Sigmoid colon (tissue), 7 donors: ENCODE data around the gene TBC1D22A. TPM values are rescaled to one million over a fixed set of nuclear protein-coding genes. Genes with fewer than 3 reads are reported as not detected.
A peak's percentile ranks its signal among the peaks of the same experiment; 100 is the strongest.

Source experiments
- DNase-seq: peaks from one replicate; pipeline ENCODE4 v3.0.0-alpha.2; 2019
- H3K27ac ChIP-seq, 4 donors: fragments of 200-600 bp; sonication (generic); one replicate each; pipeline ENCODE4 v1.5.1; 2016 to 2019; ENCODE audit warnings: mild to moderate bottlenecking in 1 of 4
- H3K27me3 ChIP-seq, 3 donors: fragments of 200-600 bp; sonication (generic); one replicate each; pipeline ENCODE4 v1.5.1; 2019; ENCODE audit warnings: mild to moderate bottlenecking in 1 of 3
- H3K36me3 ChIP-seq, 4 donors: fragments of 200-600 bp; sonication (generic); one replicate each; pipeline ENCODE4 v1.5.1; 2016 to 2019
- H3K4me1 ChIP-seq, 4 donors: fragments of 200-600 bp; sonication (generic); one replicate each; pipeline ENCODE4 v1.5.1; 2017 to 2019
- H3K4me3 ChIP-seq, 4 donors: fragments of 200-600 bp; sonication (generic); one replicate each; pipeline ENCODE4 v1.5.1; 2017 to 2019; ENCODE audit warnings: mild to moderate bottlenecking in 2 of 4, moderate library complexity in 1 of 4
- H3K9me3 ChIP-seq, 4 donors: fragments of 200-600 bp in 3 of 4; sonication (generic) in 3 of 4; one replicate each; pipeline versions ENCODE4 v1.5.1 to v1.6.1; 2013 to 2019
- EP300 ChIP-seq, 4 donors: sonication (generic); formaldehyde crosslinking; IDR thresholded peaks; one replicate each; pipeline ENCODE4 v1.6.1; 2017; ENCODE audit warnings: antibody characterized with exemption in 4 of 4
- POLR2A ChIP-seq, 2 donors: fragments of 450-650 bp; IDR thresholded peaks; one replicate each; pipeline ENCODE4 v1.6.1; 2016; ENCODE audit warnings: antibody characterized with exemption in 2 of 2, mild to moderate bottlenecking in 2 of 2, moderate library complexity in 2 of 2
- POLR2AphosphoS5 ChIP-seq, 4 donors: sonication (generic); formaldehyde crosslinking; IDR thresholded peaks; one replicate each; pipeline ENCODE4 v1.6.1; 2017; ENCODE audit warnings: antibody characterized with exemption in 4 of 4
- whole genome bisulfite sequencing, 2 donors: extraction: QIAGEN DNeasy Blood & Tissue Kit; methylation state at CpG; one replicate each; pipeline ENCODE4 v1.1.7; 2013; 5-methylcytosine and 5-hydroxymethylcytosine counted together
- intact Hi-C: fragments of 100-400 bp; cut with DNase I; formaldehyde crosslinking; loops from one replicate; pipeline ENCODE4 v1.15.1; 2023
- polyA plus RNA-seq, 3 donors: library from polyadenylated mRNA; stranded (reverse); fragments of 200-250 nt; gene quantifications; one replicate each; pipeline ENCODE4 v1.2.3, GENCODE V29; 2013
- total RNA-seq, 4 donors: library from RNA; depleted of rRNA; stranded (reverse); fragments of >200 nt; gene quantifications; one replicate each; pipeline ENCODE4 v1.1.0, GENCODE V29; 2016
- TF ChIP-seq, protein P1 (sequence below), 4 experiments: fragments of 450-650 bp in 3 of 4; fragments of 200-600 bp in 1 of 4; IDR thresholded peaks; one replicate each; pipeline ENCODE4 v1.5.1; 2016 to 2019; ENCODE audit warnings: antibody characterized with exemption in 4 of 4, mild to moderate bottlenecking in 3 of 4, moderate library complexity in 2 of 4
- donor health status: healthy with polysubstance abuse.
- donor health status: Bipolar disorder and iron deficiency.
- donor health status: healthy.

The TBC1D22A gene, protein sequence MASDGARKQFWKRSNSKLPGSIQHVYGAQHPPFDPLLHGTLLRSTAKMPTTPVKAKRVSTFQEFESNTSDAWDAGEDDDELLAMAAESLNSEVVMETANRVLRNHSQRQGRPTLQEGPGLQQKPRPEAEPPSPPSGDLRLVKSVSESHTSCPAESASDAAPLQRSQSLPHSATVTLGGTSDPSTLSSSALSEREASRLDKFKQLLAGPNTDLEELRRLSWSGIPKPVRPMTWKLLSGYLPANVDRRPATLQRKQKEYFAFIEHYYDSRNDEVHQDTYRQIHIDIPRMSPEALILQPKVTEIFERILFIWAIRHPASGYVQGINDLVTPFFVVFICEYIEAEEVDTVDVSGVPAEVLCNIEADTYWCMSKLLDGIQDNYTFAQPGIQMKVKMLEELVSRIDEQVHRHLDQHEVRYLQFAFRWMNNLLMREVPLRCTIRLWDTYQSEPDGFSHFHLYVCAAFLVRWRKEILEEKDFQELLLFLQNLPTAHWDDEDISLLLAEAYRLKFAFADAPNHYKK
- total RNA-seq (10 to 100 TPM; 13.6 to 14.3 (median 13.8) TPM), polyA plus RNA-seq (10 to 100 TPM; 19.2 to 34.6 (median 19.4) TPM)

GRCh38 chr22:46762238-46763050, at the start of gene TBC1D22A:
Gene TBC1D22A (plus strand): TSS chr22:46762650. CDS start chr22:46762787, 137 bp downstream.
- H3K4me3 ChIP-seq, result peak within 1 kb of the TSS; percentile 83 to 91 (median 88)
- 0 to 1% methylated on average over 66 of the region's 66 CpGs for WGBS, 2 donors
- TF ChIP-seq, protein P1, sequence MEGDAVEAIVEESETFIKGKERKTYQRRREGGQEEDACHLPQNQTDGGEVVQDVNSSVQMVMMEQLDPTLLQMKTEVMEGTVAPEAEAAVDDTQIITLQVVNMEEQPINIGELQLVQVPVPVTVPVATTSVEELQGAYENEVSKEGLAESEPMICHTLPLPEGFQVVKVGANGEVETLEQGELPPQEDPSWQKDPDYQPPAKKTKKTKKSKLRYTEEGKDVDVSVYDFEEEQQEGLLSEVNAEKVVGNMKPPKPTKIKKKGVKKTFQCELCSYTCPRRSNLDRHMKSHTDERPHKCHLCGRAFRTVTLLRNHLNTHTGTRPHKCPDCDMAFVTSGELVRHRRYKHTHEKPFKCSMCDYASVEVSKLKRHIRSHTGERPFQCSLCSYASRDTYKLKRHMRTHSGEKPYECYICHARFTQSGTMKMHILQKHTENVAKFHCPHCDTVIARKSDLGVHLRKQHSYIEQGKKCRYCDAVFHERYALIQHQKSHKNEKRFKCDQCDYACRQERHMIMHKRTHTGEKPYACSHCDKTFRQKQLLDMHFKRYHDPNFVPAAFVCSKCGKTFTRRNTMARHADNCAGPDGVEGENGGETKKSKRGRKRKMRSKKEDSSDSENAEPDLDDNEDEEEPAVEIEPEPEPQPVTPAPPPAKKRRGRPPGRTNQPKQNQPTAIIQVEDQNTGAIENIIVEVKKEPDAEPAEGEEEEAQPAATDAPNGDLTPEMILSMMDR (IDR thresholded peaks at IDR 0.05), result no peak
- TF ChIP-seq POLR2AphosphoS5 (IDR thresholded peaks at IDR 0.05) (peak; percentile 99 to 100 (median 99)), POLR2A (IDR thresholded peaks at IDR 0.05) (peak; percentile 97 to 98), EP300 (IDR thresholded peaks at IDR 0.05) (peak in 1 of 4 donors; percentile 48)
- intact Hi-C loops, result loop anchor here (2.0 to 10.0 kb wide), 2 partner anchors 186 to 768 kb away; no protein-coding TSS in a partner anchor
- H3K9me3 ChIP-seq, result no peaks in the 10 kb centered on the region
- peaks cover 0 to 24% (median 19%) of the 10 kb centered on the region in 4 donors for H3K4me1 ChIP-seq
- peak within 1 kb of the TSS; percentile 92 to 96 (median 94) for H3K27ac ChIP-seq
- DNase-seq, result peak; percentile 97
- no peaks in the 10 kb centered on the region for H3K36me3 ChIP-seq
- H3K27me3 ChIP-seq, result no peaks in the 10 kb centered on the region

DNA sequence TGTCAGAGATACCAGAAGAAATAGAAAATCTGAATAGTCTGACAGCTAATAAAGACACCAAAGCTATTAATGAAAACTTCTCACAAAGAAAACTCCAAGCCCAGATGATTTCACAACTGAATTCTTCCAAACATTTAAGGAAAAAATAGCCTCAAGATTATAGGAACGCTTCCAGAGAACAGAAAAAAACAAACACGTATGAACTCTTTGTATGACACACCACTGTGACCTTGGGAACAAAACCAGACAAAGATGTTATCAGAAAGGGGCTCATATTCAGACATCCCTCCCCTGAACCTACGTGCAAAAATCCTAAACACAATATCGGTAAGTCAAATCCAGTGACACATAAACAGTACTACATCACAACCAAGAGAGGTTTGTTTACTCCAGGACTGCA, 47.9 kb upstream of the TBC1D22A start:
- H3K27ac ChIP-seq, result no peak overlapping the region
- no peaks in the 10 kb centered on the region for H3K9me3 ChIP-seq
- WGBS, 2 donors, result 75 to 85% methylated on average over 4 of the region's 4 CpGs
- intact Hi-C loops, result no loop called here
- no peak for DNase-seq
- H3K4me1 ChIP-seq, result peaks cover 0 to 6% (median 0%) of the 10 kb centered on the region in 4 donors
- H3K4me3 ChIP-seq, result no peak overlapping the region
- TF ChIP-seq POLR2AphosphoS5 (IDR thresholded peaks at IDR 0.05) (no peak), EP300 (IDR thresholded peaks at IDR 0.05) (no peak), POLR2A (IDR thresholded peaks at IDR 0.05) (no peak)
- TF ChIP-seq, protein P1 (IDR thresholded peaks at IDR 0.05), result no peak
- H3K27me3 ChIP-seq, result no peaks in the 10 kb centered on the region
- peaks cover 6 to 71% (median 17%) of the 10 kb centered on the region in 4 donors for H3K36me3 ChIP-seq

DNA sequence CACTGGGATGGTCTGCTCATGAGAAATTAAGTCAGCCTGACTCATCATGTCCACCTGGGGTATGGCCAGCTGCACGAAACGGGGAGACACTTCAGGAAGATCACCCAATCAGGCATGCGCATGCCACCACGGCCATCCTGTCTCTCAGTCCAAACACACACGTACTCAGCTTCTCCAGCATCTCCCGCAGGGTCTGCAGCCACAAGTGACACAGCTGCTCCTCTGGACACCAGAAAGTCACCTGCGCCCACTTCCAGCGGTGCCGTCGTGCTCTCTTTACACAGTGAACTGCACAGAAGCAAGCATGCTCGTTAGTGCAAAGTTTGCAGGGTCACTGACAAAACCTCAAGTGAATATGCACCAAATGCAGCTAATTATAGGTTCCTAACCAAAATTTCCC, 42.5 kb upstream of the TBC1D22A start:
- 93 to 95% methylated on average over 11 of the region's 11 CpGs for WGBS, 2 donors
- H3K4me3 ChIP-seq, result no peak overlapping the region
- no peaks in the 10 kb centered on the region for H3K27me3 ChIP-seq
- peaks cover 6 to 57% (median 19%) of the 10 kb centered on the region in 4 donors for H3K36me3 ChIP-seq
- intact Hi-C loops, result no loop called here
- TF ChIP-seq POLR2A (IDR thresholded peaks at IDR 0.05) (no peak), POLR2AphosphoS5 (IDR thresholded peaks at IDR 0.05) (no peak), EP300 (IDR thresholded peaks at IDR 0.05) (no peak)
- TF ChIP-seq, protein P1 (IDR thresholded peaks at IDR 0.05), result no peak
- H3K4me1 ChIP-seq, result no peaks in the 10 kb centered on the region
- H3K27ac ChIP-seq, result no peak overlapping the region
- DNase-seq, result no peak
- no peaks in the 10 kb centered on the region for H3K9me3 ChIP-seq

DNA sequence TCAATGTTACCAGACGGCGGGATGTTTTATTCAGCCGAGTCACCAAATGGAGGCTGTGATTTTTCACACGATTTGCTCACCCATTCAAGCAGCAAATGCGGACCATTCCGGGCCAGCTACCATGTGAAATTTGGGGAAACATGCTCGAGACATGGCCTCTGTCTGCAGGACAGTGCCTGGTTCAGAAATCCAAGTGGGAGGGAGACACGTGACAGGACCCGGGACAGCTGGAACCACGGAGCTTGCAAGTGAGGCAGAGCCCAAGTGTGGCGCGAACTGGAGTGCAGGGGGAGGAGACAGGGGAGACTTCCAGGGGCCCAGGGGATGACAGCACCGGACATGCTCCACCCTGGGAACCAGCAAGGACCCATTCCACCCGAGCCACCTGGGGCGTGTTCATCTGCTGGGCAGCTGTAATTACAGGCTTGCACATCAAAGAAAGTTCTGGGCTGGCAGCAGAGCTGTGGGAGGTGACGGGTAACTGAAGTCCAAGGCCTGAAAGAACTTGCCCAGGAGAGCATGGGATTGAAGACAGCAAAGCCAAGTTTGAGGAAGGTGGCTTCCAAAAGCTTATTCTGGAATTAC, 40.9 kb upstream of the TBC1D22A start:
- intact Hi-C loops, result no loop called here
- Histone ChIP-seq H3K36me3 (peaks cover 6 to 45% (median 19%) of the 10 kb centered on the region in 4 donors), H3K4me1 (peaks cover 0 to 8% (median 0%) of the 10 kb centered on the region in 4 donors), H3K27me3 (no peaks in the 10 kb centered on the region), H3K27ac (no peak overlapping the region), H3K4me3 (no peak overlapping the region), H3K9me3 (no peaks in the 10 kb centered on the region)
- WGBS, 2 donors, result 78 to 83% methylated on average over 16 of the region's 16 CpGs
- DNase-seq, result no peak
- no peak for TF ChIP-seq POLR2A (IDR thresholded peaks at IDR 0.05)
- TF ChIP-seq, protein P1 (IDR thresholded peaks at IDR 0.05), result no peak
